HG02870 (cell line): ENCODE data around the gene HOXA6.

ENCODE experiments used
- ATAC-seq: cut with Tn5 transposase; IDR thresholded peaks from one replicate; pipeline ENCODE4 v1.9.1; 2021; ENCODE audit warnings: mild to moderate bottlenecking, moderate library complexity; ENCODE audit not compliant: unreplicated experiment

The HOXA6 gene

GRCh38 chr7:27163288-27164044 is 15.9 kb upstream of the HOXA6 start:
- no peak for ATAC-seq

- ATAC-seq, result no peak
Measured at GRCh38 chr7:27162561-27163287, 15.2 kb upstream of the HOXA6 start.

- ATAC-seq, result no peak
Measured at GRCh38 chr7:27161721-27162560, 14.4 kb upstream of the HOXA6 start.

GRCh38 chr7:27161214-27161720 is 13.7 kb upstream of the HOXA6 start:
- ATAC-seq, result no peak

- ATAC-seq, result peak; percentile 66
Measured at GRCh38 chr7:27160546-27161213, 13.1 kb upstream of the HOXA6 start.

- no peak for ATAC-seq
Measured at GRCh38 chr7:27160145-27160545, 12.6 kb upstream of the HOXA6 start.

GRCh38 chr7:27159266-27160144 is 11.9 kb upstream of the HOXA6 start:
- ATAC-seq, result no peak

- no peak for ATAC-seq
Measured at GRCh38 chr7:27158436-27159265, 11.1 kb upstream of the HOXA6 start.

- ATAC-seq, result no peak
Measured at GRCh38 chr7:27157702-27158431, 10.3 kb upstream of the HOXA6 start.

GRCh38 chr7:27156916-27157701 is 9.5 kb upstream of the HOXA6 start:
- ATAC-seq, result no peak

GRCh38 chr7:27156508-27156898 is 8.9 kb upstream of the HOXA6 start, which contains the start of gene HOXA7:
HOXA7 (minus strand) TSS chr7:27156675; CDS start chr7:27156545, 130 bp downstream.
- no peak for ATAC-seq

- ATAC-seq, result no peak
Measured at GRCh38 chr7:27155816-27156507, 8.4 kb upstream of the HOXA6 start.

GRCh38 chr7:27154901-27155815 is 7.6 kb upstream of the HOXA6 start:
- ATAC-seq, result no peak

- no peak for ATAC-seq
Measured at GRCh38 chr7:27154369-27154768, 6.8 kb upstream of the HOXA6 start.

GRCh38 chr7:27153526-27153925 is 6.0 kb upstream of the HOXA6 start:
- no peak for ATAC-seq
